ENCODE results near the gene MUS81.
"Not testable (repeated sequence)": the region's sequence is repeated elsewhere in the genome, so short reads cannot be mapped to it uniquely, and the experiment has no call there.

MUS81 gene

GRCh38 chr11:65848693-65849092, 11.5 kb upstream of the MUS81 start:
- not testable (repeated sequence) for DNase-seq

- DNase-seq = no peak
Observed at GRCh38 chr11:65849366-65849765, 10.9 kb upstream of the MUS81 start.

- no peak for DNase-seq
Observed at GRCh38 chr11:65849771-65850216, 10.4 kb upstream of the MUS81 start.

- DNase-seq = no peak
Observed at GRCh38 chr11:65850217-65851082, 9.8 kb upstream of the MUS81 start.

- no peak for DNase-seq
Observed at GRCh38 chr11:65851083-65851579, 9.1 kb upstream of the MUS81 start.

- no peak for DNase-seq
Observed at GRCh38 chr11:65851811-65852507, 8.3 kb upstream of the MUS81 start.

- DNase-seq = no peak
Observed at GRCh38 chr11:65852508-65853245, 7.6 kb upstream of the MUS81 start.

- no peak for DNase-seq
Observed at GRCh38 chr11:65853246-65853979, 6.8 kb upstream of the MUS81 start.

- no peak for DNase-seq
Observed at GRCh38 chr11:65854161-65854592, 6.1 kb upstream of the MUS81 start.

- no peak for DNase-seq
Observed at GRCh38 chr11:65854852-65855837, 5.1 kb upstream of the MUS81 start.

- DNase-seq = no peak
Observed at GRCh38 chr11:65855927-65856363, 4.3 kb upstream of the MUS81 start.

- DNase-seq = peak; percentile 86
Observed at GRCh38 chr11:65856689-65857499, 3.3 kb upstream of the MUS81 start.

GRCh38 chr11:65857500-65857852, 2.8 kb upstream of the MUS81 start:
- DNase-seq = peak; percentile 70

GRCh38 chr11:65857853-65858680, 2.2 kb upstream of the MUS81 start, which contains the start of gene CFL1:
TSS of gene CFL1 (minus strand) at chr11:65858180. CDS start at chr11:65858099, 81 bp downstream.
- DNase-seq = peak; percentile 96

- no peak for DNase-seq
Observed at GRCh38 chr11:65858681-65859087, 1.5 kb upstream of the MUS81 start.

- DNase-seq = peak; percentile 98
Observed at GRCh38 chr11:65859095-65859811, 980 bp upstream of the MUS81 start.

GRCh38 chr11:65859812-65860277, 388 bp upstream of the MUS81 start:
- no peak for DNase-seq

- no peak for DNase-seq
Observed at GRCh38 chr11:65861165-65861505, 902 bp downstream of the MUS81 start.
